Hepatocyte (in vitro differentiated cells): ENCODE data around the gene UVRAG.

Experiments
- EZH2 ChIP-seq: fragments of 200-600 bp; sonication (generic); IDR thresholded peaks from 2 replicates; pipeline ENCODE4 v1.6.1; 2016; ENCODE audit warnings: antibody characterized with exemption, mild to moderate bottlenecking, borderline replicate concordance
- EZH2phosphoT487 ChIP-seq: fragments of 200-600 bp; sonication (generic); IDR thresholded peaks from one replicate; pipeline ENCODE4 v1.6.1; 2018; ENCODE audit warnings: antibody characterized with exemption, mild to moderate bottlenecking, low read depth, moderate library complexity; ENCODE audit not compliant: unreplicated experiment, severe bottlenecking
- TF ChIP-seq, protein P1 (sequence below): fragments of 200-600 bp; sonication (generic); IDR thresholded peaks from 2 replicates; pipeline ENCODE4 v1.5.1; 2016; ENCODE audit warnings: antibody characterized with exemption, mild to moderate bottlenecking; ENCODE audit not compliant: poor library complexity

DNA sequence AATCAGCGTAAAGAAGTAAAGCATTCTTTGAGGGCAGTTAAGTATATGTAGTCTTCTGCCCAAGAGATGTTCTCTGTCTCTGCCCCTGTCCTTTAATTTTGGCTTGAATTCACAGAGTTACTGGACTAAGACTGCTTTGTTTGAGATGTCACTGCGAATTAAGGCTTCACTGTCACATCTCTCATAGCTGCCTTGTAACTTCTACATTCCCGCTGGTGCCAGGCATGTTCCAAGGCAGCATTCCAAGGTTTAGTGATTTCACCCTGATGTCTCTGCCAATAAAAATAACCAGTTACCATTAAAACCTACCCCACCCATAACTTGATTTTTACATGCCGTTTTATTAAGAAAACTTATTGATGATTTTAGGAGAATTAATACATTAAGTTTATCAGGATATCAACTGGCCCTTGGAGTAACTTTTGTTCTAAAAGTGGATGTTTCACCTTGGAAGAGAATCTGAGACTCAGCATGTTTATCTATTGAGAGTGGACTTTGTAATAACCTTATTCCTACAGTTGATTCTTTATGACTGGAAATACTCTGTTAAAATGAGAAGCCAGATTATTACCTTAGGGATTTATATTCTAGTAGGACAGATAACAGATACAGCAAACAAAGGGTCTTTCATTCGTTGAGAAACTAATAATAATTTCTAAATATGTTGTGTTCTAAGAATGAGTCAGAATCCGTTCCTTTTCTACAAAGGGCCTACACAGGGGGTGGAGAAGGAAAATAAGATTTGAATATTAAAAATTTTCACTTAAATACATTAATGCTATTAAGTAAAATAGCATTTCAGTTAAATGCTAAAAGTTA, 110.2 kb downstream of the UVRAG start:
- TF ChIP-seq, protein P1, sequence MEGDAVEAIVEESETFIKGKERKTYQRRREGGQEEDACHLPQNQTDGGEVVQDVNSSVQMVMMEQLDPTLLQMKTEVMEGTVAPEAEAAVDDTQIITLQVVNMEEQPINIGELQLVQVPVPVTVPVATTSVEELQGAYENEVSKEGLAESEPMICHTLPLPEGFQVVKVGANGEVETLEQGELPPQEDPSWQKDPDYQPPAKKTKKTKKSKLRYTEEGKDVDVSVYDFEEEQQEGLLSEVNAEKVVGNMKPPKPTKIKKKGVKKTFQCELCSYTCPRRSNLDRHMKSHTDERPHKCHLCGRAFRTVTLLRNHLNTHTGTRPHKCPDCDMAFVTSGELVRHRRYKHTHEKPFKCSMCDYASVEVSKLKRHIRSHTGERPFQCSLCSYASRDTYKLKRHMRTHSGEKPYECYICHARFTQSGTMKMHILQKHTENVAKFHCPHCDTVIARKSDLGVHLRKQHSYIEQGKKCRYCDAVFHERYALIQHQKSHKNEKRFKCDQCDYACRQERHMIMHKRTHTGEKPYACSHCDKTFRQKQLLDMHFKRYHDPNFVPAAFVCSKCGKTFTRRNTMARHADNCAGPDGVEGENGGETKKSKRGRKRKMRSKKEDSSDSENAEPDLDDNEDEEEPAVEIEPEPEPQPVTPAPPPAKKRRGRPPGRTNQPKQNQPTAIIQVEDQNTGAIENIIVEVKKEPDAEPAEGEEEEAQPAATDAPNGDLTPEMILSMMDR, result no peak
- TF ChIP-seq EZH2 (no peak), EZH2phosphoT487 (no peak)
